OCI-LY3 (cell line): ENCODE measurements around the gene PSMG3.

Source experiments
- CTCF ChIP-seq: fragments of 200-600, 300-600 bp; sonication (generic); IDR thresholded peaks from 2 replicates; pipeline ENCODE4 v1.5.1; 2014; ENCODE audit warnings: antibody characterized with exemption, low read length, low read depth
- EZH2phosphoT487 ChIP-seq: fragments of 200-600 bp; shearing (Covaris generic); IDR thresholded peaks from 2 replicates; pipeline ENCODE4 v1.6.1; 2018; ENCODE audit warnings: antibody characterized with exemption, mixed run types, low read depth

DNA sequence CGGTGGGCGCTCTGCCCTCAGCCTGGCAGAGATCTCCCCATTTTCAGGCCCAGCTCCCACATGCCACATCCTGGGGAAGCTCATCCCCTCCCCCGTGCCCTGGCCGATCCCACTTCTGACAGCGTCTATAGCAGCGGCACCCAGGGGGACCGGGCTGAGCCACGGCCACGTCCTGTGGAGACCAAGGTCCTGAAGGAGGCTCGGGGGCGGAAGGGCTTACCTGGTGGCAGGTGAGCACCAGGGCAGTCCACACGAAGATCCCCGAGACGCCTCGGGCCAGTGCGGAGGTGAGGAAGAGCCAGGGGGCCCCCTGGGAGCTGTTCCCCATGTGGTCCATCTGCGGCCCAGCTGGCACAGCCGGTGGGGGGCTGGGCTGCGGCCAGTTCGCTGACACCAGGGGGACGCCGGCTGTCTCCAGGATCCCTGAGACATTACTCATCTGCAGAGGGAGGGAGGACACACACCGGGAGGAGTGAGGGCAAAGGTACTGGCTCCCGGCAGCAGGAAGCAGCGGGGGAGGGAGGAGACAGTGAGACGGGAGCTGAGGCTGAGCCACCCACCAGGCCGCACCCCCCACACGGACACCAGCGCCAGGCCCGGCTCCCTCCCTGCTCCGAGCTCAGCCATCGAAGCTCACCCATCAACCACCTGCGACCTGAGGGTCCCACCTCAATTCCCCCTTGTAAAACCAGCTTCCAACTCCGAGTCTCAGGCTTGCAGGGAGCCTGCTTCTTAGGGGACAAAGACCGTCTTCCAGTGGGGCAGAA is 14.6 kb downstream of the PSMG3 start:
- TF ChIP-seq CTCF = no peak
- TF ChIP-seq EZH2phosphoT487 = no peak
